Fibroblast of the aortic adventitia (primary cell): ENCODE measurements around the gene SVEP1. TPM values are rescaled to one million over a fixed set of nuclear protein-coding genes. Genes with fewer than 3 reads are reported as not detected.
A peak's percentile ranks its signal among the peaks of the same experiment; 100 is the strongest.

Source experiments
- DNase-seq: peaks from one replicate; pipeline ENCODE4 v3.0.0-alpha.2; 2010; ENCODE audit warnings: low read depth
- H3K4me3 ChIP-seq: 2 replicates; pipeline ENCODE4 v1.5.1; 2011; ENCODE audit warnings: low read depth, mild to moderate bottlenecking, control low read depth, low read length, moderate library complexity
- total RNA-seq: library from RNA; depleted of rRNA; stranded (reverse); fragments of >200 nt; gene quantifications from 2 replicates; pipeline ENCODE4 v1.2.3, GENCODE V29; 2012; ENCODE audit warnings: low replicate concordance
- TF ChIP-seq, protein P1 (sequence below): IDR thresholded peaks from 2 replicates; pipeline ENCODE4 v1.5.1; 2011; ENCODE audit warnings: mild to moderate bottlenecking, low read length, control low read depth, inconsistent platforms; ENCODE audit not compliant: insufficient read depth

SVEP1 gene
- total RNA-seq, 1 donor, result 50.2 TPM

DNA sequence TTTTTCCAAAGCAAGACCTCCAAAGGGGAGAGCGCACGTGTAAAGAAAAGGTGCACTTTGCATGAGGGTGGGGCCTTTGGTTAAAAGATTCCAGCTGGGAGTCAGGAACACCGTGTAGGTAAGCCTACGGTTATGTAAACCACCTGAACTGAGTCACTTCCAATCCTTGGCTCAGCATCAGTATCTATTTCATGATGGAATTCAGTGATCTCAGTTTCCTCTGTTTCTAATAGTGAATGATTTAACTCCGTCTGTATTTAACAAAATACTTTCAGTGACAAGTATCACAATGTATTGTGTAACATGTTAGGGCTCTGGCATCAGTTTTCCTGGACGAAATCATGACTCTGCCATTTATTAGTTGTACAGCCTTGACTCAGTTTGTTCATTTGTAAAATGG is 1.3 kb upstream of the SVEP1 start:
- H3K4me3 ChIP-seq, result peak overlapping the region; percentile 79
- TF ChIP-seq, protein P1, sequence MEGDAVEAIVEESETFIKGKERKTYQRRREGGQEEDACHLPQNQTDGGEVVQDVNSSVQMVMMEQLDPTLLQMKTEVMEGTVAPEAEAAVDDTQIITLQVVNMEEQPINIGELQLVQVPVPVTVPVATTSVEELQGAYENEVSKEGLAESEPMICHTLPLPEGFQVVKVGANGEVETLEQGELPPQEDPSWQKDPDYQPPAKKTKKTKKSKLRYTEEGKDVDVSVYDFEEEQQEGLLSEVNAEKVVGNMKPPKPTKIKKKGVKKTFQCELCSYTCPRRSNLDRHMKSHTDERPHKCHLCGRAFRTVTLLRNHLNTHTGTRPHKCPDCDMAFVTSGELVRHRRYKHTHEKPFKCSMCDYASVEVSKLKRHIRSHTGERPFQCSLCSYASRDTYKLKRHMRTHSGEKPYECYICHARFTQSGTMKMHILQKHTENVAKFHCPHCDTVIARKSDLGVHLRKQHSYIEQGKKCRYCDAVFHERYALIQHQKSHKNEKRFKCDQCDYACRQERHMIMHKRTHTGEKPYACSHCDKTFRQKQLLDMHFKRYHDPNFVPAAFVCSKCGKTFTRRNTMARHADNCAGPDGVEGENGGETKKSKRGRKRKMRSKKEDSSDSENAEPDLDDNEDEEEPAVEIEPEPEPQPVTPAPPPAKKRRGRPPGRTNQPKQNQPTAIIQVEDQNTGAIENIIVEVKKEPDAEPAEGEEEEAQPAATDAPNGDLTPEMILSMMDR, result no peak
- DNase-seq, result peak; percentile 60

DNA sequence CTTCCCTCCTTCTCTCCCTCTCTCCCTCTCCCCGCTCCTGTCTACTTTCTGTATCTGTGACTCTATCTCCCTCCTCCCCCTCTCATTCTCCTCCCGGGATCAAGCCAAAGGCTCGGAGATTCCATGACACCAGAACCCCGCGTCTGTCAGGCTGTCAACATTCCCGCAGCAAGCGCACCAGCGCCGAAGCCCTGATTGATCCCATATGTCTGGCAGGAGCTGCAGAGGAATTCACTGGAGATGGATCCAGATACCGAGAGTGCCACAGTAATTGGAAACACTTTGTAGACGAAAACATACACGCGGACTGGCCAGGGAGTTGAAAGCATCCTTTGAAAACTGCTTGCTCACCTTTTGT is 300 bp upstream of the SVEP1 start:
- peak; percentile 95 for DNase-seq
- H3K4me3 ChIP-seq, result peak overlapping the region; percentile 79
- TF ChIP-seq, protein P1, result no peak

DNA sequence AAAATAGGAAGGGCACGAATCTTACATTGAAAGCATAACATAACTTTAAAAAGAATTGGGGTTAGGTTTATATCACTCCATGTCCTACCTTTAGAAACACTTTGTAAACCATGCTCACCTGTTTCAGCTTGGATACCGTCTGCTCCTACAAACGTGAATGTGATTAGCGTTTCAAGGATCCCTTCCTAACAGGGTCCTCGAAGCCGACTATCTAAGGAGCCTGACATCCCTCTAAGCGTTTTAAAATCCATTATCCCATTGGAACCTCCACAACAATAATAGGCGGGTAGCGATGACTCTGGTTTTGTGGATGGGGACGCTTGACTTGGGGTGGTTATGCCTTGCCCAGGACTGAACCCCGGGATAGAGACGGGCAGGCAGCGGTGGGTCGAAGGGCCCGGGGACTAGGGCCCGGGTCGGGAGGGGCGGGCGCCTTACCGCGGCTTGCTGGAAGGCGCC is 937 bp downstream of the SVEP1 start:
- H3K4me3 ChIP-seq, result peak overlapping the region; percentile 79
- TF ChIP-seq, protein P1, result no peak
- no peak for DNase-seq

DNA sequence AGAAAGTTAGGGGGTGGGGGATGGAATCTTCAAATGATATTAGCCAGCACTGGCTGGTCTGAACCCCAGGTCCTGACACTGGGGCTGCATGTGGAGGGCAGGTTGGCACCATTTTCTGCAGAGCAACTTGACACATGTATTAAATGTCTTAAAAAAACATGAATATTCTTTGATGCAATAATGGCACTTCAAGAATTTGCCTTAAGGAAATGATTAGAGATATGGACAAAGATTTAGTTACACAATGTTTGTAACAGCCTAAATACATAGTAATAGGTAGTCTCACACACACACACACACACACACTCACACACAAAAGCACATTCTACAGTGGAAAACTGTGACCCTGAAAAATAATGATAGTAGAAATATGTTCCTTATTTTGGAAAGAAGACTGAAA is 3.6 kb downstream of the SVEP1 start:
- peak overlapping the region; percentile 41 for H3K4me3 ChIP-seq
- DNase-seq, result peak; percentile 49
- TF ChIP-seq, protein P1, result no peak

DNA sequence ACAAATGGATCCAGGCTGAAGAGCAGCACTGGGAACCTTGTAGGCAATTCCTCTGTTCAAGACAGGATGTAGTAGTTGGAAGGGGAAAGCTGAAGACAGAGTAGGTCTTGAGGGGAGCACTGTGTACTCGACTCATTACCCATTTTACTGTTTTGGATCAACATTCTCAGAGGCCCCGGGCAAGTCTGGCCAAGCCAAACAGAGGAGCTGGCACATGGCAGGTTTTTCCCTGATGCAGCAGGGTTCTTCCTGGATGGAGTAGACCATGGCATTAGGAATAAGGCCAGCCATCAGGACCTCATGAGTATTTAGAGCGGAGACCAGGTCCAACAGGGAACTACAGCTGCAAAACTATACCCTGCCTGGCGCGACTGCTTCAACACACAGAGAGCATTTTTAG is 4.4 kb downstream of the SVEP1 start:
- no peak overlapping the region for H3K4me3 ChIP-seq
- TF ChIP-seq, protein P1, result no peak
- DNase-seq, result peak; percentile 46

DNA sequence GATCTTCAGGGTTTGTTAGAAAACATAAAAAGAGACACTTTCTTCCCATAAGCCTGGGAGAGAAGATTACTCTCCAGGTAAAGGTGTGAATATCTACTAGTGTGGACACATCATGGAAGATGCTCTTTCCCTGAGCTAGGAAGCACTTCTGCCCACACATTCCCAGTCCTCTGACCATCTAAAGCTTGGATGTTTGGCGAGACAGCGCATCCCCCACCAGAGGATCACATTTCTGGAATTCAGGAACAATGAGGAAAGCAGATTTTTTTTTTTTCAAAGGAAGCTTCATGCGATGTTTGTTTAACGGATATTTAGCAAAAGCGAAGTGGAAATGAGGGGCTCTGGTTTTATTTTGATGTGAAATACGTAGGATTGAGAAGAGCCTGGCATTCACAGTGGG is 6.2 kb downstream of the SVEP1 start:
- TF ChIP-seq, protein P1, result no peak
- no peak overlapping the region for H3K4me3 ChIP-seq
- no peak for DNase-seq

DNA sequence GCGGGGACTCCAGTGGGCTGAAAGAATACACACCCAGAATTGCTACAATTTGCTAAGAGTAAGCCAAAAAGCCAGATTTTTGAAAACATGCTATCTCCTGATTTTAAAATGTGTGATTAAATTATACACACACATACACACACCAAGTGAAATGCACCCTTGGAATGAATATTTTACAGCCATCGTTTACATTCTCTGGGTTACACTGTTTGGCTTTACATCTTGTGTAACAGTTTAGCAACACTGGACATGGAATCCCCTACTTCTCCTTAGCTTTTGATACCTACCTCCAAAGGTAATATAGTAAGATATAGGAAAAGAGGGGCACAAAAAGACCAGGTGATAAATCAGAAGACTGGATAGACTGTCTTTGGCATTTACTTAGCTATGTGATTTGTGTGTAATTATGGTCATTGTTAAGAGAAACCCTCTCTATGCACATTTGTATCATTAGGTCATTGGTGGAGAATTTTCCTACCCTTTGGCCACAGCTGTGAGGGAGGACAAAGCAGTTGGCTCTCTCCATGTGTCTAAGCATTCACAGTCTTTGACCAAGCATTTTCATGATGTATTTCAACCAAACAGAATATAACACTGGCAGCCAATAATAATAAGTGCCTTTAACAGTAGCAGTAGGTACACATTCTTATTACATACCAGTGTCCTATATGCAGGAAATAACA is 7.6 kb downstream of the SVEP1 start:
- no peak for DNase-seq
- TF ChIP-seq, protein P1, result no peak
- H3K4me3 ChIP-seq, result no peak overlapping the region
